Epithelial cell of esophagus (primary cell): ENCODE measurements around the gene PRKAG3.

Source experiments
- DNase-seq: peaks from one replicate; pipeline ENCODE4 v3.0.0; 2010; ENCODE audit warnings: low read depth
- H3K4me3 ChIP-seq: 2 replicates; pipeline ENCODE4 v1.5.1; 2011; ENCODE audit warnings: mild to moderate bottlenecking, low read length, control low read depth
- CTCF ChIP-seq: IDR thresholded peaks from 2 replicates; pipeline ENCODE4 v1.5.1; 2011; ENCODE audit warnings: low read depth, mild to moderate bottlenecking, low read length, control low read depth, inconsistent platforms; ENCODE audit not compliant: insufficient read depth; ENCODE audit errors: missing control alignments

The PRKAG3 gene

GRCh38 chr2:218858138-218858445 lies 26.5 kb upstream of the PRKAG3 start:
- H3K4me3 ChIP-seq: no peak overlapping the region
- TF ChIP-seq CTCF: no peak
- DNase-seq: no peak

- no peak for DNase-seq
- TF ChIP-seq CTCF: no peak
- H3K4me3 ChIP-seq: no peak overlapping the region
Observed at GRCh38 chr2:218857371-218858137, 26.0 kb upstream of the PRKAG3 start.

- TF ChIP-seq CTCF: no peak
- H3K4me3 ChIP-seq: no peak overlapping the region
- DNase-seq: no peak
Observed at GRCh38 chr2:218856896-218857243, 25.3 kb upstream of the PRKAG3 start.

- DNase-seq: no peak
- TF ChIP-seq CTCF: no peak
- H3K4me3 ChIP-seq: no peak overlapping the region
Observed at GRCh38 chr2:218856167-218856895, 24.7 kb upstream of the PRKAG3 start.

- DNase-seq: no peak
- no peak for TF ChIP-seq CTCF
- H3K4me3 ChIP-seq: no peak overlapping the region
Observed at GRCh38 chr2:218855305-218856166, 23.9 kb upstream of the PRKAG3 start.

GRCh38 chr2:218854860-218855259 lies 23.3 kb upstream of the PRKAG3 start:
- no peak overlapping the region for H3K4me3 ChIP-seq
- TF ChIP-seq CTCF: no peak
- no peak for DNase-seq
